GM19043 (cell line): ENCODE results near the gene RAP1A.

Experiments used
- ATAC-seq: cut with Tn5 transposase; IDR thresholded peaks from one replicate; pipeline ENCODE4 v1.9.1; 2021; ENCODE audit warnings: low read depth; ENCODE audit not compliant: unreplicated experiment

RAP1A gene

DNA sequence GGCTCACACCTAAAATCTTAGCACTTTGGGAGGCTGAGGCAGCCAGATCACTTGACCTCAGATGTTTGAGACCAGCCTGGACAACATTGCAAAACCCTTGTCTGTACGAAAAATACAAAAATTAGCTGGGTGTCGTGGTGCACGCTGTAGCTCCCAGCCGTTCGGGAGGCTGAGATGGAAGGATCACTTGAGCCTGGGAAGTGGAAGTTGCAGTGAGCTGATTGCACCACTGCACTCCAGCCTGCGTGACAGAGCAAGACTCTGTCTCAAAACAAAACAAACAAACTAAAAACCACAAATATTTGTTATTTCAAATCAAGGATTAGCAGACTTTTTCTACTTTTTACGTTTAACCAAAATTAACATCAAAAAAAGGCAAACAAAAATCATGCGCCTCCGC is 88.3 kb downstream of the RAP1A start:
- no peak for ATAC-seq

DNA sequence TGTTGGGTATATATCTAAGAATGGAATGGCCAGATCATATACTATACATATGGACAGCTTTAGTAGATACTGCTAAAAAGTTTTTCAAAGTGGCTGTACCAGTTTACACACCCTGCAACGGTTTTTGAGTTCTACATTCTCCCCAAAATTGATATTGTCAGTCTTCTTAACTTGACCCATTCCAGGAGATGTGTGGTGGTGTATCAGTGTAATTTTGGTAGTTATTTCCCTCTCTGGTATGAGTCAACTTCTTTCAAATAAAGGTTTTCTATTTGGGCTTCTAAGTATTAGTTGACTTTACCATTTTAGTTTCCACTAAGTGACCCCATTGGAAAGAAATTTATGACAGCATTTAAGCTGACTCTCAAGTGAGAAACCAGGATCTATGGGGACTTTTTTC is 90.4 kb downstream of the RAP1A start:
- no peak for ATAC-seq

- ATAC-seq = no peak
Observed at GRCh38 chr1:111716333-111716732, 96.7 kb downstream of the RAP1A start.

GRCh38 chr1:111717450-111717849 is 97.9 kb downstream of the RAP1A start:
- no peak for ATAC-seq

GRCh38 chr1:111719135-111719534 is 99.5 kb downstream of the RAP1A start:
- no peak for ATAC-seq

DNA sequence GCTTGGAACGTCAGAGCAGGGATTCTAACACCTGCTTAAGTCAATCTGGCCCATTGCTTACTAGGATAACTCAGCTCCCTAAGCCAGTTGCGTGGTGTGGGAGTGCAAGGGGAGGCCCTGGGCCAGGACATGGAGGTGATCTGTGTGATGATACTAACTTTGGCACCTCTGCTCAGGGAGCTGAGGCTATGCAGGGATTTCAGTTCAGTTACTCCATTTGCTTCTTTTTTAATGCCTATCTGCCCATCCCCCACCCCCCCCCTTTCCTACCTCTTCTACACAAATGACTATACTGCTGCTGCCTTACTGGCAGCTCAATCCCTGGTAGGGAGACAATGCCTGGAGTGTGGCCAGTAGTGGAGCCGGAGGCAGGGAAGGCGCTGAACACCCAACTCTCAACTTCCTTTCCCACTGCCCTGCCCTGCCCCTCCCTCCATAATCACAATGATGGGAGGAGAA is 100.1 kb downstream of the RAP1A start:
- no peak for ATAC-seq

GRCh38 chr1:111720274-111720976 is 100.8 kb downstream of the RAP1A start:
- no peak for ATAC-seq

- ATAC-seq = no peak
Observed at GRCh38 chr1:111720977-111721786, 101.6 kb downstream of the RAP1A start.

GRCh38 chr1:111723091-111723806 is 103.7 kb downstream of the RAP1A start:
- ATAC-seq = no peak

DNA sequence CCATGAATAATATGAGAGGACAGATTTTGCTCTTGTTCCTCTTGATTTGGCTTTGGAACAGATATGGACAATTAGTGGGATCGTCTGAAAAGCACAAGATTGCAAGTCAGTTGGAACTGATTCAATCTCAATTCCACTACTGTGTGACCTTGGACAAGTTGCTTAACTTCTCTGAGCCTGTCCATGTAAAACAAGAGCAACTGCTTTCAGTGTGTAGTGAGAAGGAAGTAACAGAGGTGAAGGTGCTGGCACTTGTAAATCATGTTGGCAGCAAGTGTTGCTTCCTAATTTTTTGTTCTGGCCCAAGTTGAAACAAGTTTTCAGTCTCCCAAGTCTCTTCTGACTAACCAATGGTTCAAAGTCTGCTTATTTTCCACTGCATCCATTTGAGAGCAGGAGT is 104.3 kb downstream of the RAP1A start:
- ATAC-seq = no peak

DNA sequence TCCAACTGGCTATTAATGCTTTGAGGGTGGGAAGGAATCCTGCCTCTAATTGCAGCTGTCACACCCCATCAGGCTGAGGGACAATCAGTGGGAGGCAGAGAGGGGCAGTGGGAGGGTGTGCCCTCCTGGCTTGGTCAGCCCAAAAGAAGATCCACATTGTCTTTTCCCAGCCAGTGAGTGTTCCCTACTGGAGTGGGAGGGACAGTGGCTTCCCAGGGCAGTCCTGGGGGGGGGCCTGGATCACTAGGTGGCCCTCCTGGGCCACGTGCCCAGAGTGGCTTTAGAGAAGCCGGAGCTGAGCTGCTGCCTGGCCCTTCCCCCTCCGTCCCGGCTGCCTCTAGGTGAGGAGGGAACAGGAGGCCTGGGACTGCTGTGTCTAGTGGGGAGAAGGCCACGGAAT is 105.6 kb downstream of the RAP1A start:
- ATAC-seq = no peak

DNA sequence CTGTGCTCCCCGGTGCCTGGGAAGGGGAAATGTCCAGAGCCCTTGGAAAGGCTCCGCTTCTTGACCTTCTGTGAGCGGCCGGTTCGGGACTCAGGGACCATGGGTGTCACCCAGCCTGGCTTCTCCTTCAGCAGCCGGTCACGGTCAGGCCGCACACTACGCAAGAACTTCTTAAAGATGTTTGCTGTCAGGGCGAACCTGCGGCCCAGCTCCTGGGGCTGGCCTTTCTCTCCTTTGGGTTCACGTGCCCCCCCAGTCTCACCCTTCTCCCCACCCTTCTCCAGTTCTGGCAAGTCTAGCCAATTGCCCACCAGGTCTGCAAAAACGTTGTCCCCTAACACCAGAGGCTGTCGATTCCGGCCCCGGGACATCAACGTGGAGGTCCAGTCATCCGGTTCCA is 107.5 kb downstream of the RAP1A start:
- no peak for ATAC-seq

- ATAC-seq = no peak
Observed at GRCh38 chr1:111729271-111729921, 109.8 kb downstream of the RAP1A start.

GRCh38 chr1:111729946-111730681 is 110.5 kb downstream of the RAP1A start:
- no peak for ATAC-seq

- no peak for ATAC-seq
Observed at GRCh38 chr1:111730706-111731105, 111.1 kb downstream of the RAP1A start.

GRCh38 chr1:111731956-111732355 is 112.4 kb downstream of the RAP1A start:
- ATAC-seq = no peak

- no peak for ATAC-seq
Observed at GRCh38 chr1:111732718-111733117, 113.1 kb downstream of the RAP1A start.

DNA sequence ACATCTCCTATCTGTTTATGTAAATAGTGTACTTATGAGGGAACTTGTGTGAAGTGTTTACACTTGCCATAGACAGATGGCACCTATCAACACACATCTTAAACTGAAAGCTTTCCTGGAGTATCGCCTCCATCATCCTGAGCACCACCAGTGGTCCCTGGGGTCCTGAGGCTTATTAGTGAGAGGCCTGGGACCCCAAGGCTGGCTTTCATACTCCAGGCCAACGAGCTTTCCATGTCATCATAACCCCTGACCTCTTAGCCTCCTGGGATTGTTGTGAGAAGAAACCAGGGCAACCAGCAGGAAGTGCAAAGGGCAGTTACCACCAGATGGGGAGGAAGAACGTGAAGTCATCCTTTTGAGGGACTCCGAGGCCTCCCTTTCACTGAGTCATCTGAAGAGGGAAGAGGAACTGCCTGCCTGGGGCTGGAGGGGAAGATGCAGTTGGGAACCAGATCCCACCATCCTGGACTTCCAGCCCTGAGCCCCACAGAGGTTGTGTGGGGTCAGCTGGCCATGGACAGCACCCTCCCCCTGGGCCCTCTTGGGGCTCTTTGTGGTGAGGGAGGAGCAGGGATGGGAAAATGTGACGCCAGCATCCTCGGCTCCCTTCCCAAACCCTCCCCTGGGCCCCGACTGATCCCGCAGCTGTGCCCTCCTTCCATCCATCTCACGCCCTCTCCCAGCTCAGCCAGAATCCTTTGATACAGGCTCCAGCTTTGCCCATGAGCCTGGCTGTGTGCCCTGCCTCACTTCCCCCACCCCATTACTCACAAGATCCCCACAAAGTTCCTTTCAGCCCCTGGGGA is 113.8 kb downstream of the RAP1A start:
- ATAC-seq = no peak

DNA sequence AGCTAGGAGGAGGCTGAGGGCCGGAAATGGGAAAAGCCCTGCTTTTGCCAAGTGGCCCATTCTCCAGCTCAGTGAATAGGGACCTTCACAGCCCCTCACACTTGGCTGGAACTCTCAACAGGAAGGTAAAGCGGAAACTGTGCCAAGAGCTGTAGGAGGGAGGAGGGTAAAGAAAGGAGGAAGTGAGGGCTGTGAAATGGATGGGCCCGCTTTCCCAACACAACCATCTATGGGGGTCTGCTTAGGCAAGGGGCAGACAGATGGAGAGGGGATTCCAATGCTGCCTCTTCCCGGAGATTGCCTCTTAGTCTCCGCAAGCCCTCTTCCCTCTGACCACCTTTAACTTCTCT is 114.4 kb downstream of the RAP1A start:
- ATAC-seq = no peak
